Keratinocyte (primary cell): Measurements from ENCODE around the gene TEP1. TPM values are rescaled to one million over a fixed set of nuclear protein-coding genes. Genes with fewer than 3 reads are reported as not detected.

Experiments
- DNase-seq: peaks from one replicate; pipeline ENCODE4 v3.0.0-alpha.2; 2011; ENCODE audit warnings: low read depth, missing footprints, low spot score
- FAIRE-seq: peaks from 2 replicates; lab custom pipeline; 2011; peaks lifted over from hg19 to GRCh38; lab: Jason Lieb, UNC
- H2AFZ ChIP-seq: 2 replicates; pipeline ENCODE4 v1.6.0; 2012; ENCODE audit warnings: low read length, control low read depth, inconsistent platforms; ENCODE audit not compliant: control insufficient read depth
- H3K27ac ChIP-seq: 2 replicates; pipeline ENCODE4 v1.5.1; 2011; ENCODE audit warnings: low read length; ENCODE audit not compliant: control insufficient read depth, insufficient read depth
- H3K27me3 ChIP-seq: 3 replicates; pipeline ENCODE4 v1.6.0; 2011; ENCODE audit warnings: low read length; ENCODE audit not compliant: control insufficient read depth, insufficient read depth; ENCODE audit errors: extremely low read depth
- H3K36me3 ChIP-seq, 2 experiments: 2 replicates in 1 of 2; 3 replicates in 1 of 2; pipeline ENCODE4 v1.5.1; 2011; ENCODE audit warnings: low read length in 2 of 2, mild to moderate bottlenecking in 1 of 2; ENCODE audit not compliant: control insufficient read depth in 2 of 2, insufficient read depth in 2 of 2; ENCODE audit errors: extremely low read depth in 1 of 2
- H3K4me1 ChIP-seq: 3 replicates; pipeline ENCODE4 v1.5.1; 2011; ENCODE audit warnings: low read length; ENCODE audit not compliant: control insufficient read depth, insufficient read depth; ENCODE audit errors: extremely low read depth
- H3K4me2 ChIP-seq: 3 replicates; pipeline ENCODE4 v1.6.0; 2011; ENCODE audit warnings: low read depth, low read length; ENCODE audit not compliant: control insufficient read depth, insufficient read depth; ENCODE audit errors: extremely low read depth
- H3K4me3 ChIP-seq, 3 experiments: fragments of 200-600 bp in 1 of 3; sonication (generic) in 1 of 3; 2 replicates in 2 of 3; 3 replicates in 1 of 3; pipeline ENCODE4 v1.5.1; 2011 to 2016; ENCODE audit warnings: low read length in 3 of 3, mild to moderate bottlenecking in 3 of 3, control low read depth in 2 of 3, inconsistent platforms in 1 of 3, low read depth in 1 of 3, mixed read lengths in 1 of 3, mixed run types in 1 of 3, moderate library complexity in 1 of 3; ENCODE audit not compliant: control insufficient read depth in 2 of 3, insufficient read depth in 2 of 3; ENCODE audit errors: extremely low read depth in 1 of 3
- H3K79me2 ChIP-seq: 2 replicates; pipeline ENCODE4 v1.6.0; 2012; ENCODE audit warnings: low read length; ENCODE audit not compliant: control insufficient read depth, insufficient read depth
- H3K9ac ChIP-seq: 3 replicates; pipeline ENCODE4 v1.6.0; 2011; ENCODE audit warnings: low read length; ENCODE audit not compliant: control insufficient read depth, insufficient read depth; ENCODE audit errors: extremely low read depth
- H3K9me1 ChIP-seq: 3 replicates; pipeline ENCODE4 v1.6.0; 2011; ENCODE audit warnings: low read length; ENCODE audit not compliant: control insufficient read depth, insufficient read depth; ENCODE audit errors: extremely low read depth
- H3K9me3 ChIP-seq: 2 replicates; pipeline ENCODE4 v1.5.1; 2012; ENCODE audit warnings: low read depth, low read length; ENCODE audit not compliant: control insufficient read depth
- H4K20me1 ChIP-seq: 3 replicates; pipeline ENCODE4 v1.6.0; 2011; ENCODE audit warnings: low read length; ENCODE audit not compliant: control insufficient read depth, insufficient read depth; ENCODE audit errors: extremely low read depth
- CTCF ChIP-seq, 3 experiments: IDR thresholded peaks in 1 of 3; conservative IDR thresholded peaks in 1 of 3; optimal IDR thresholded peaks in 1 of 3; 2 replicates in 2 of 3; 3 replicates in 1 of 3; pipeline versions ENCODE3 to v1.5.1; 2011; ENCODE audit warnings: low read length in 3 of 3, mild to moderate bottlenecking in 3 of 3, moderate library complexity in 2 of 3, control low read depth in 1 of 3, inconsistent platforms in 1 of 3; ENCODE audit not compliant: insufficient read depth in 2 of 3; ENCODE audit errors: extremely low read depth in 1 of 3
- EZH2 ChIP-seq: IDR thresholded peaks from one replicate; pipeline ENCODE4 v1.6.1; 2012; ENCODE audit warnings: inconsistent platforms, mild to moderate bottlenecking, low read length, moderate library complexity
- dilution Hi-C: fragments of 300-500 bp; cut with MboI; formaldehyde crosslinking; loops from one replicate; pipeline ENCODE4 v1.7.0; 2020; ENCODE audit warnings: low sequenced_read_pairs; ENCODE audit not compliant: extremely low pct_ligation_motif_present
- polyA plus RNA-seq, 5 experiments: library from polyadenylated mRNA; depleted of rRNA in 3 of 5; stranded (reverse) in 3 of 5; stranded (forward) in 1 of 5; unstranded in 1 of 5; fragments of >200 nt; gene quantifications; 1 replicate in 1 of 5; 2 replicates in 3 of 5; 3 replicates in 1 of 5; pipeline versions ENCODE4 v1.2.1 to v1.2.3, GENCODE V29; 2011 to 2012; ENCODE audit warnings: missing spikeins in 2 of 5, low read depth in 1 of 5, low replicate concordance in 1 of 5

Gene TEP1
- polyA plus RNA-seq, 1 donor (not counting 4 experiments of a cell fraction or from before 2014, with no cell fraction given) = 16.6 TPM

GRCh38 chr14:20376071-20376588 lies 37.2 kb downstream of the TEP1 start:
- no peak overlapping the region for H2AFZ ChIP-seq
- H3K79me2 ChIP-seq = no peaks in the 10 kb centered on the region
- peaks cover 57 to 60% of the 10 kb centered on the region in 2 experiments for H3K36me3 ChIP-seq
- no peak overlapping the region for H3K9ac ChIP-seq
- no peaks in the 10 kb centered on the region for H4K20me1 ChIP-seq
- no peaks in the 10 kb centered on the region for H3K27me3 ChIP-seq
- dilution Hi-C loops = no loop called here
- H3K4me2 ChIP-seq = no peak overlapping the region
- no peak for DNase-seq
- no peaks in the 10 kb centered on the region for H3K9me3 ChIP-seq
- no peak overlapping the region for H3K27ac ChIP-seq
- no peak overlapping the region for H3K4me3 ChIP-seq
- H3K9me1 ChIP-seq = no peaks in the 10 kb centered on the region
- no peaks in the 10 kb centered on the region for H3K4me1 ChIP-seq
- FAIRE-seq = no peak
- TF ChIP-seq EZH2 = no peak

DNA sequence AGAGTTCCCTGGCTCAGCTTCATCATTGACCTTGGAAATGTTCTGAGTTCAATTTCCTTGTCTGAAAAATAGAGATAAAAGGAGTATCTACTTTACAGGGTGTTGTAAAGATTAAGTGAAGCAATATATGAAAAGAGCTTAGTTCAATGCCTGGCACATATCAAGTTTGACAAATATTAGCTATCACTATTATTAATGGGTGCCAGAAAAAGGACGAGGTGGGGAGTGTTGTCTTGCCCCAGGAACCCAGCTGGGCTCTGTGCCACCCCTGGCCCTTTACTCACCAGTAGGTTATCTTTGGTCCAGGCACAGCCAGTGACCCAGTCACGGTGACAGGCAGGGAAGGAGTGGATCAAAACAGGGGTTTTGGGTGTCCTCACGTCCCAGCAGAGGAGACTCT lies 37.8 kb downstream of the TEP1 start:
- H3K9me3 ChIP-seq = no peaks in the 10 kb centered on the region
- H2AFZ ChIP-seq = no peak overlapping the region
- H3K9ac ChIP-seq = no peak overlapping the region
- no peaks in the 10 kb centered on the region for H3K79me2 ChIP-seq
- H3K4me1 ChIP-seq = no peaks in the 10 kb centered on the region
- dilution Hi-C loops = no loop called here
- no peaks in the 10 kb centered on the region for H4K20me1 ChIP-seq
- H3K27ac ChIP-seq = no peak overlapping the region
- no peaks in the 10 kb centered on the region for H3K9me1 ChIP-seq
- no peak overlapping the region for H3K4me2 ChIP-seq
- H3K36me3 ChIP-seq = peaks cover 54% of the 10 kb centered on the region in 2 experiments
- H3K4me3 ChIP-seq = no peak overlapping the region
- FAIRE-seq = no peak
- H3K27me3 ChIP-seq = no peaks in the 10 kb centered on the region
- TF ChIP-seq CTCF (optimal IDR thresholded peaks at IDR 0.05 in 1 of 3, IDR thresholded peaks at IDR 0.05 in 1 of 3, conservative IDR thresholded peaks at IDR 0.05 in 1 of 3; ENCODE audit: extremely low read depth in 1 of 3, insufficient read depth in 2 of 3, low read length in 3 of 3) (no peak), EZH2 (no peak)
- DNase-seq = no peak

DNA sequence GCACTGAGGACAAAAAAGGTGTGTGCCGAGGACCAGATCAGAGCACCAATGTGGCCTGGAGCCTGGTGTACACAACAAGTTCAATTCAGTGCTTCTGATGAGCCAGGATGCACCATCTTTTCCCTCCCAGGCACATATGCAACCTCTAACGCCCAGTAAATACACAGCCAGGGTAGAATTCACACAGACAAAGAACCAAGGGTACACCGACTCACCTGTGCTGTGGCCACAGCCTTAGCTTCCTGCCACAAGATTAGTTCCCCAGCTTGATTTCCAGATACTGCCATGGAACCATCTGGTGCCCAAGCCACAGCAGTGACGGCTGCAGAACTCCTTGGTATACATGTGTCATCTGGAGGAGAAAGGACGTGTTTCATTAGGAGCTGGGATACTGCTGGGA lies 40.5 kb downstream of the TEP1 start:
- DNase-seq = no peak
- H3K4me2 ChIP-seq = no peak overlapping the region
- FAIRE-seq = no peak
- TF ChIP-seq CTCF (optimal IDR thresholded peaks at IDR 0.05 in 1 of 3, IDR thresholded peaks at IDR 0.05 in 1 of 3, conservative IDR thresholded peaks at IDR 0.05 in 1 of 3; ENCODE audit: extremely low read depth in 1 of 3, insufficient read depth in 2 of 3, low read length in 3 of 3) (no peak), EZH2 (no peak)
- no peaks in the 10 kb centered on the region for H3K27me3 ChIP-seq
- H3K9me1 ChIP-seq = no peaks in the 10 kb centered on the region
- H3K9ac ChIP-seq = no peak overlapping the region
- no peaks in the 10 kb centered on the region for H3K79me2 ChIP-seq
- no peak overlapping the region for H3K4me3 ChIP-seq
- no peaks in the 10 kb centered on the region for H4K20me1 ChIP-seq
- H2AFZ ChIP-seq = no peak overlapping the region
- H3K4me1 ChIP-seq = no peaks in the 10 kb centered on the region
- dilution Hi-C loops = no loop called here
- peaks cover 39 to 44% of the 10 kb centered on the region in 2 experiments for H3K36me3 ChIP-seq
- no peak overlapping the region for H3K27ac ChIP-seq
- H3K9me3 ChIP-seq = no peaks in the 10 kb centered on the region
